ENCODE measurements around the gene CEP57L1.

DNA sequence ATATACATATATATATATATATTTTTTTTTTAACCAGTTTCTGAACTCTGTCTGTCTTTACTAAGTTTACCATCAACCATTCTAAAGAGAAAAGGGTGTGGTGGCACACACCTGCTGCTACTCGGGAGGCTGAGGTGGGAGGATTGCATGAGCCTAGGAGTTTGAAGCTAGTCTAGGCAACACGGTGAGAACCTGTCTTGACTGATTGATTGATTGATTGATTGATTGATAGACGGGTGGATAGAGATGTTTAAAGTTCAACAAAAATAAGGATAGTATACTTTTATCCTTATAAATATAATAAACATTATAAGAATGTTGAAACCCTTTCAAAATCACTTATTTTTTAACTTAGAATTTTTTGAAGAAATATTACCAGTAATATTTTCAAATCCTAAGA, 30.2 kb downstream of the CEP57L1 start:
- TF ChIP-seq CTCF (IDR thresholded peaks at IDR 0.05) (no peak), POLR2A (IDR thresholded peaks at IDR 0.05) (no peak)

Measured in body of pancreas (tissue), 4 donors.